OCI-LY7 (cell line): ENCODE results near the gene PPIL6. TPM values are rescaled to one million over a fixed set of nuclear protein-coding genes. Genes with fewer than 3 reads are reported as not detected.

ENCODE experiments used
- BruUV-seq: library from RNA; stranded (reverse); fragments of 400-500 nt; replicated peaks from 2 replicates; lab custom pipeline; 2021; lab: Mats Ljungman, UMichigan
- CTCF ChIA-PET: fragments of 300-600 bp; sonication (Branson Sonifier 250); formaldehyde crosslinking; loops from one replicate; lab custom pipeline; 2022; ENCODE audit warnings: antibody characterized with exemption; ENCODE audit not compliant: unreplicated experiment; lab: Charles Lee
- POLR2A ChIA-PET: fragments of 300-600 bp; sonication (Branson Sonifier 250); formaldehyde crosslinking; loops from one replicate; lab custom pipeline; 2022; ENCODE audit warnings: antibody characterized with exemption; lab: Charles Lee
- DNase-seq: peaks from one replicate; pipeline ENCODE4 v3.0.0-alpha.2; 2015; ENCODE audit warnings: low spot score
- H2AFZ ChIP-seq: fragments of 200-600 bp; sonication (generic), shearing (Covaris generic); 2 replicates; pipeline ENCODE4 v1.6.1; 2014; ENCODE audit warnings: mild to moderate bottlenecking, antibody characterized with exemption, low read length, moderate library complexity
- H3K27ac ChIP-seq: fragments of 200-600 bp; sonication (generic); 2 replicates; pipeline ENCODE4 v1.5.1; 2014; ENCODE audit warnings: mixed run types, low read depth, mild to moderate bottlenecking, moderate library complexity, low read length, inconsistent platforms; ENCODE audit not compliant: poor library complexity, severe bottlenecking
- H3K36me3 ChIP-seq: fragments of 200-600 bp; sonication (generic); 2 replicates; pipeline ENCODE4 v1.6.1; 2014; ENCODE audit warnings: mild to moderate bottlenecking, antibody characterized with exemption, low read length, moderate library complexity, mixed read lengths; ENCODE audit not compliant: insufficient read depth
- H3K4me1 ChIP-seq: fragments of 200-600 bp; sonication (generic); 2 replicates; pipeline ENCODE4 v1.5.1; 2014; ENCODE audit warnings: mild to moderate bottlenecking, low read length; ENCODE audit not compliant: insufficient read depth, poor library complexity, severe bottlenecking
- H3K4me2 ChIP-seq: fragments of 200-600 bp; sonication (generic); 2 replicates; pipeline ENCODE4 v1.6.1; 2014; ENCODE audit warnings: mild to moderate bottlenecking, low read length
- H3K4me3 ChIP-seq: fragments of 200-600 bp; sonication (generic); 2 replicates; pipeline ENCODE4 v1.5.1; 2014; ENCODE audit warnings: mild to moderate bottlenecking, low read depth, low read length; ENCODE audit not compliant: poor library complexity, severe bottlenecking
- H3K79me2 ChIP-seq: fragments of 200-600 bp; sonication (generic); 2 replicates; pipeline ENCODE4 v1.6.1; 2016; ENCODE audit warnings: low read depth, mild to moderate bottlenecking, low read length, moderate library complexity, mixed read lengths; ENCODE audit not compliant: insufficient read depth
- H3K9me2 ChIP-seq: fragments of 200-600 bp; sonication (generic); 2 replicates; pipeline ENCODE4 v1.6.1; 2016; ENCODE audit warnings: mild to moderate bottlenecking, low read length, mixed read lengths; ENCODE audit not compliant: insufficient read depth
- H3K9me3 ChIP-seq: fragments of 200-600 bp; sonication (generic); 2 replicates; pipeline ENCODE4 v1.6.1; 2014; ENCODE audit warnings: mild to moderate bottlenecking, mixed run types, low read length, mixed read lengths
- H4K20me1 ChIP-seq: fragments of 200-600 bp; sonication (generic); 2 replicates; pipeline ENCODE4 v1.6.1; 2014; ENCODE audit warnings: mild to moderate bottlenecking, antibody characterized with exemption, low read length, moderate library complexity, mixed read lengths; ENCODE audit not compliant: insufficient read depth
- EZH2phosphoT487 ChIP-seq: fragments of 200-600 bp; sonication (generic); IDR thresholded peaks from 2 replicates; pipeline ENCODE4 v1.6.1; 2018; ENCODE audit warnings: low read depth, borderline replicate concordance, mild to moderate bottlenecking, mixed run types, antibody characterized with exemption, low read length, moderate library complexity, mixed read lengths
- intact Hi-C: fragments of 100-400 bp; cut with micrococcal nuclease; formaldehyde crosslinking; loops from one replicate; pipeline ENCODE4 v1.10.0; 2022; ENCODE audit not compliant: unreplicated experiment
- total RNA-seq, 2 experiments: library from RNA; depleted of rRNA in 1 of 2; stranded (reverse); fragments of >200 nt in 1 of 2; shearing (Covaris generic) in 1 of 2; gene quantifications; 2 replicates each; pipeline ENCODE4 v1.2.3, GENCODE V29; 2014 to 2022
- TF ChIP-seq, protein P1 (sequence below): fragments of 200-600 bp; sonication (generic); conservative IDR thresholded peaks from 2 replicates; pipeline ENCODE4 v1.5.1; 2014; ENCODE audit warnings: mild to moderate bottlenecking, antibody characterized with exemption, low read length, moderate library complexity, mixed read lengths

Gene PPIL6
- total RNA-seq, 2 experiments from 2014 or later, result 1.6 to 1.7 TPM

- Histone ChIP-seq H4K20me1 (no peaks in the 10 kb centered on the region), H3K27ac (peak overlapping the region; percentile 99), H3K9me3 (no peaks in the 10 kb centered on the region), H3K4me3 (peak overlapping the region; percentile 82), H3K4me2 (peak overlapping the region; percentile 79), H3K4me1 (peaks cover 74% of the 10 kb centered on the region), H3K79me2 (peaks cover 39% of the 10 kb centered on the region; the same call in 1 of the 2 replicates), H3K36me3 (peaks cover 43% of the 10 kb centered on the region), H3K9me2 (no peaks in the 10 kb centered on the region), H2AFZ (no peak overlapping the region; the same call in 1 of the 2 replicates)
- no peak for TF ChIP-seq EZH2phosphoT487
- TF ChIP-seq, protein P1, sequence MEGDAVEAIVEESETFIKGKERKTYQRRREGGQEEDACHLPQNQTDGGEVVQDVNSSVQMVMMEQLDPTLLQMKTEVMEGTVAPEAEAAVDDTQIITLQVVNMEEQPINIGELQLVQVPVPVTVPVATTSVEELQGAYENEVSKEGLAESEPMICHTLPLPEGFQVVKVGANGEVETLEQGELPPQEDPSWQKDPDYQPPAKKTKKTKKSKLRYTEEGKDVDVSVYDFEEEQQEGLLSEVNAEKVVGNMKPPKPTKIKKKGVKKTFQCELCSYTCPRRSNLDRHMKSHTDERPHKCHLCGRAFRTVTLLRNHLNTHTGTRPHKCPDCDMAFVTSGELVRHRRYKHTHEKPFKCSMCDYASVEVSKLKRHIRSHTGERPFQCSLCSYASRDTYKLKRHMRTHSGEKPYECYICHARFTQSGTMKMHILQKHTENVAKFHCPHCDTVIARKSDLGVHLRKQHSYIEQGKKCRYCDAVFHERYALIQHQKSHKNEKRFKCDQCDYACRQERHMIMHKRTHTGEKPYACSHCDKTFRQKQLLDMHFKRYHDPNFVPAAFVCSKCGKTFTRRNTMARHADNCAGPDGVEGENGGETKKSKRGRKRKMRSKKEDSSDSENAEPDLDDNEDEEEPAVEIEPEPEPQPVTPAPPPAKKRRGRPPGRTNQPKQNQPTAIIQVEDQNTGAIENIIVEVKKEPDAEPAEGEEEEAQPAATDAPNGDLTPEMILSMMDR, result no peak
- intact Hi-C loops, result loop anchor here (5.0 to 10.0 kb wide), 2 partner anchors 235 to 362 kb away; partner anchors contain the start of genes AK9, CEP57L1, FIG4 and SESN1
- ChIA-PET POLR2A (interaction anchor here (1.2 to 6.4 kb wide), 6 partner anchors 8 to 31 kb away, joined by 4 to 64 read pairs (median 8); partner anchors contain the start of genes PPIL6, SMPD2 and ZBTB24), CTCF (no interaction called here)
- TSS peak; percentile 65 for BruUV-seq
- no peak for DNase-seq
Observed at GRCh38 chr6:109456710-109457561, 16.5 kb upstream of the PPIL6 start.

DNA sequence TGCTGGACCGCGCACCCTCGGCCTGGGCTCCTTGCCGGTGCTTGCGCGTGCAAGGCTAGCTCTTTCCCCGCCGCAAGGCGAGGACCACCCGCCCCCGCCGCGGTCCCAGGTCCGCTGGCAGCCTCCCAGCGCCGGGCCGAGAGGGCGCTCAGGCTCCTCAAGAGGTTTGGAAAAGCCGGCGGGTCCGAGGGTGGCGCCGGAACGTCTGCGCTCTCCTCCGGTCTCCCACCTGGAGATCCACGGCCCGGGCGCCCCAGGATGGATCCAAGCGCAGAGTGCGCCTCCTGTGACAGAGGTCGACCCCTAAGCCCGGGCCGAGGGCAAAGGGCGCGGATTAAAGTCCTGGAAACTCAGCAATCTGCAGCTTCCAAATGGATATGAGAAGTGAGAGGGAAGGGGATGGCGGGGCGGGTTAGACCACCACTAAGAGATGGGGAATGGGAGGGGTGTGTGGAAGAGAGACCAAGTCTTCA is 15.7 kb upstream of the PPIL6 start:
- TF ChIP-seq EZH2phosphoT487, result no peak
- TF ChIP-seq, protein P1, result peak; percentile 44; the same call in 1 of the 2 replicates
- BruUV-seq, result no TSS peak
- DNase-seq, result no peak
- H3K9me2 ChIP-seq, result no peaks in the 10 kb centered on the region
- H2AFZ ChIP-seq, result peak overlapping the region; percentile 2; the same call in 1 of the 2 replicates
- H3K4me3 ChIP-seq, result peak overlapping the region; percentile 82
- H3K79me2 ChIP-seq, result peaks cover 36% of the 10 kb centered on the region; the same call in 1 of the 2 replicates
- peaks cover 44% of the 10 kb centered on the region for H3K36me3 ChIP-seq
- peak overlapping the region; percentile 79 for H3K4me2 ChIP-seq
- intact Hi-C loops, result loop anchor here (5.0 to 10.0 kb wide), 2 partner anchors 236 to 361 kb away; partner anchors contain the start of genes AK9, CEP57L1, FIG4 and SESN1
- ChIA-PET POLR2A (interaction anchor here (1.2 to 6.4 kb wide), 7 partner anchors 9 to 74 kb away, joined by 4 to 64 read pairs (median 6); partner anchors contain the start of genes CD164, PPIL6, SMPD2 and ZBTB24), CTCF (interaction anchor here (1.0 to 1.1 kb wide), 2 partner anchors 24 to 73 kb away, joined by 3 read pairs; partner anchors contain the start of gene CD164)
- H4K20me1 ChIP-seq, result no peaks in the 10 kb centered on the region
- H3K4me1 ChIP-seq, result peaks cover 82% of the 10 kb centered on the region
- peak overlapping the region; percentile 99 for H3K27ac ChIP-seq
- no peaks in the 10 kb centered on the region for H3K9me3 ChIP-seq
